OCI-LY1 (cell line): Measurements from ENCODE around the gene ABCA7.

ENCODE experiments used
- H2AFZ ChIP-seq: fragments of 200-600 bp; sonication (generic), shearing (Covaris generic); 2 replicates; pipeline ENCODE4 v1.6.0; 2014; ENCODE audit warnings: antibody characterized with exemption, mild to moderate bottlenecking, low read length
- H3F3A ChIP-seq: fragments of 200-600 bp; sonication (generic), shearing (Covaris generic); 2 replicates; pipeline ENCODE4 v1.6.0; 2014; ENCODE audit warnings: mild to moderate bottlenecking, antibody characterized with exemption, low read length, moderate library complexity; ENCODE audit not compliant: insufficient read depth
- H3K27ac ChIP-seq: fragments of 200-600 bp; sonication (generic); 2 replicates; pipeline ENCODE4 v1.5.1; 2014; ENCODE audit warnings: low read length, mixed run types, mild to moderate bottlenecking, low read depth; ENCODE audit not compliant: poor library complexity, severe bottlenecking
- H3K27me3 ChIP-seq: fragments of 200-600 bp; sonication (generic); 2 replicates; pipeline ENCODE4 v1.6.0; 2014; ENCODE audit warnings: antibody characterized with exemption, mild to moderate bottlenecking, low read length, moderate library complexity; ENCODE audit not compliant: insufficient read depth
- H3K36me3 ChIP-seq: fragments of 200-600 bp; sonication (generic); 2 replicates; pipeline ENCODE4 v1.6.1; 2014; ENCODE audit warnings: mild to moderate bottlenecking, antibody characterized with exemption, low read length, moderate library complexity, mixed read lengths; ENCODE audit not compliant: insufficient read depth
- H3K4me1 ChIP-seq: fragments of 200-600 bp; sonication (generic); 2 replicates; pipeline ENCODE4 v1.5.1; 2014; ENCODE audit warnings: mild to moderate bottlenecking, low read length, moderate library complexity; ENCODE audit not compliant: insufficient read depth, severe bottlenecking
- H3K4me2 ChIP-seq: fragments of 200-600 bp; sonication (generic), shearing (Covaris generic); 2 replicates; pipeline ENCODE4 v1.6.1; 2014; ENCODE audit warnings: low read length
- H3K4me3 ChIP-seq: fragments of 200-600 bp; sonication (generic); 2 replicates; pipeline ENCODE4 v1.5.1; 2014; ENCODE audit warnings: low read length, low read depth, mild to moderate bottlenecking, mixed read lengths; ENCODE audit not compliant: poor library complexity, severe bottlenecking
- H3K79me2 ChIP-seq: fragments of 200-600 bp; shearing (Covaris generic); 2 replicates; pipeline ENCODE4 v1.6.1; 2016; ENCODE audit warnings: mixed run types, low read length, mixed read lengths; ENCODE audit not compliant: insufficient read depth
- H3K9ac ChIP-seq: fragments of 200-600 bp; sonication (generic), shearing (Covaris generic); 2 replicates; pipeline ENCODE4 v1.6.1; 2014; ENCODE audit warnings: mild to moderate bottlenecking, low read length, mixed read lengths
- H3K9me2 ChIP-seq: fragments of 200-600 bp; sonication (generic), shearing (Covaris generic); 2 replicates; pipeline ENCODE4 v1.6.1; 2014; ENCODE audit warnings: low read depth, mild to moderate bottlenecking, low read length, mixed read lengths
- H3K9me3 ChIP-seq: fragments of 200-600 bp; shearing (Covaris generic); 2 replicates; pipeline ENCODE4 v1.6.1; 2014; ENCODE audit warnings: low read length, mixed read lengths
- H4K20me1 ChIP-seq: fragments of 200-600 bp; sonication (generic), shearing (Covaris generic); 2 replicates; pipeline ENCODE4 v1.6.0; 2016; ENCODE audit warnings: mild to moderate bottlenecking, low read length; ENCODE audit not compliant: insufficient read depth
- EZH2 ChIP-seq: fragments of 200-600 bp; sonication (generic), shearing (Covaris generic); IDR thresholded peaks from 2 replicates; pipeline ENCODE4 v1.8.0; 2017; ENCODE audit warnings: borderline replicate concordance, mixed run types, mild to moderate bottlenecking, antibody characterized with exemption, low read length, moderate library complexity, mixed read lengths
- TF ChIP-seq, protein P1 (sequence below): fragments of 200-600 bp; sonication (generic), shearing (Covaris generic); IDR thresholded peaks from 2 replicates; pipeline ENCODE4 v1.5.1; 2017; ENCODE audit warnings: mild to moderate bottlenecking, antibody characterized with exemption, low read length, moderate library complexity, mixed read lengths

ABCA7 gene

DNA sequence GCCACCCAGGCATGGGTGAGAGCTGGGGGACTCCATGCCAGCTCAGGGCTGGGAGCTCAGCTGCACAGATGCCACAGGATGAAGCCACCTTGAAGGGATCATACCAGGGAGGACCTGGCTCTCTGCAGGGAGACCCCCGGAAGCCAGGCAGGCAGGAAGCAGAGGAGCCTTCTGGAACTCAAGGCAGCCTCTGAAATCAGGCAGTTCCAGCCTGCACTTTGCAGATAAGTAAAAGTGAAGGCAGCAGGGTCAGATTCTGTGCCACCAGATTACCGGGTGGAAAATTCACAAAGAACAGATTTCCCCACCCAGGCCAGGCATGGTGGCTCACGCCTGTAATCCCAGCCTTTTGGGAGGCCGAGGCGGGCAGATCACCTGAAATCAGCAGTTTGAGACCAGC lies 21.5 kb upstream of the ABCA7 start:
- H4K20me1 ChIP-seq: no peaks in the 10 kb centered on the region
- H3K4me1 ChIP-seq: peaks cover 61% of the 10 kb centered on the region
- peak overlapping the region; percentile 75 for H3K27ac ChIP-seq
- TF ChIP-seq EZH2: no peak
- TF ChIP-seq, protein P1, sequence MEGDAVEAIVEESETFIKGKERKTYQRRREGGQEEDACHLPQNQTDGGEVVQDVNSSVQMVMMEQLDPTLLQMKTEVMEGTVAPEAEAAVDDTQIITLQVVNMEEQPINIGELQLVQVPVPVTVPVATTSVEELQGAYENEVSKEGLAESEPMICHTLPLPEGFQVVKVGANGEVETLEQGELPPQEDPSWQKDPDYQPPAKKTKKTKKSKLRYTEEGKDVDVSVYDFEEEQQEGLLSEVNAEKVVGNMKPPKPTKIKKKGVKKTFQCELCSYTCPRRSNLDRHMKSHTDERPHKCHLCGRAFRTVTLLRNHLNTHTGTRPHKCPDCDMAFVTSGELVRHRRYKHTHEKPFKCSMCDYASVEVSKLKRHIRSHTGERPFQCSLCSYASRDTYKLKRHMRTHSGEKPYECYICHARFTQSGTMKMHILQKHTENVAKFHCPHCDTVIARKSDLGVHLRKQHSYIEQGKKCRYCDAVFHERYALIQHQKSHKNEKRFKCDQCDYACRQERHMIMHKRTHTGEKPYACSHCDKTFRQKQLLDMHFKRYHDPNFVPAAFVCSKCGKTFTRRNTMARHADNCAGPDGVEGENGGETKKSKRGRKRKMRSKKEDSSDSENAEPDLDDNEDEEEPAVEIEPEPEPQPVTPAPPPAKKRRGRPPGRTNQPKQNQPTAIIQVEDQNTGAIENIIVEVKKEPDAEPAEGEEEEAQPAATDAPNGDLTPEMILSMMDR: no peak
- no peaks in the 10 kb centered on the region for H3K9me2 ChIP-seq
- peak overlapping the region; percentile 99; the same call in 1 of the 2 replicates for H3K9ac ChIP-seq
- no peaks in the 10 kb centered on the region for H3K9me3 ChIP-seq
- peaks cover 5% of the 10 kb centered on the region for H3F3A ChIP-seq
- H3K4me3 ChIP-seq: peak overlapping the region; percentile 99
- peak overlapping the region; percentile 99 for H3K4me2 ChIP-seq
- H2AFZ ChIP-seq: no peak overlapping the region
- no peaks in the 10 kb centered on the region for H3K27me3 ChIP-seq
- H3K79me2 ChIP-seq: peaks cover 54% of the 10 kb centered on the region
- H3K36me3 ChIP-seq: peaks cover 25% of the 10 kb centered on the region

DNA sequence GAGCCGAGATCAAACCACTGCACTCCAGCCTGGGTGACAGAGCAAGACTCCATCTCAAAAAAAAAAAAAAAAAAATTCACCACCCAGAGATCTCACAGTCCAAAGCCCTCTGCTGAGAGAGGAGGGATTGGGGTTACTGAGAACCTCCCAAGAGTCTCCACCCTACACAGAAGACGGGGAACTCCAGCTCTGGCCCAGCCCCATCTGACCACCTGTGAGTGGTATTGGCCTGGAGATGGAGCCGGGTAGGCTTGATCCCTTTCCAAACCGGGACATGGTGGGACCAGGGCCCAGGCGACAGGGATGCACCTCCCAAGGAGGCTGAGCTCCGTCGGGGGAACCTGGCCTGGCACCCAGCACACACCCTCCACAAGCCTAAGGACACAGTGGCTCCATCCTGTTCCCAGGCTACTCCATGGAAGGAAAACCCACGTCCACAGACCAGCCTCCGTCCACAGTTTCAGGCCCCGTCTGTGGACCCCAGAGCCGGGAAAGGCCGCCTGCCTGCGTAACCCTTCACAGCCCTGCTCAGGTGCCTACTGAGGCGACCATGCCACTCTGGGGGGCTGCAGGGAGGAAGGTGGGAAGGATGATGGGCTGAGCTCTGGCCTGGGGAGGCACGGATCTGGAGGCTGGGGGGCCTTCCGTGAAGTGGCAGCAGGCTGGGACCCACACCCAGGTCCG lies 20.8 kb upstream of the ABCA7 start:
- TF ChIP-seq EZH2: no peak
- TF ChIP-seq, protein P1: no peak
- Histone ChIP-seq H3K4me2 (peak overlapping the region; percentile 99), H3K27ac (peak overlapping the region; percentile 75), H3K9me2 (no peaks in the 10 kb centered on the region), H3K9me3 (no peaks in the 10 kb centered on the region), H3K36me3 (peaks cover 18% of the 10 kb centered on the region; the same call in 1 of the 2 replicates), H4K20me1 (no peaks in the 10 kb centered on the region), H3K9ac (peak overlapping the region; percentile 99), H3K4me1 (peaks cover 61% of the 10 kb centered on the region), H3K79me2 (peaks cover 54% of the 10 kb centered on the region), H3K4me3 (peak overlapping the region; percentile 99), H3F3A (peaks cover 5% of the 10 kb centered on the region), H2AFZ (no peak overlapping the region), H3K27me3 (no peaks in the 10 kb centered on the region)

DNA sequence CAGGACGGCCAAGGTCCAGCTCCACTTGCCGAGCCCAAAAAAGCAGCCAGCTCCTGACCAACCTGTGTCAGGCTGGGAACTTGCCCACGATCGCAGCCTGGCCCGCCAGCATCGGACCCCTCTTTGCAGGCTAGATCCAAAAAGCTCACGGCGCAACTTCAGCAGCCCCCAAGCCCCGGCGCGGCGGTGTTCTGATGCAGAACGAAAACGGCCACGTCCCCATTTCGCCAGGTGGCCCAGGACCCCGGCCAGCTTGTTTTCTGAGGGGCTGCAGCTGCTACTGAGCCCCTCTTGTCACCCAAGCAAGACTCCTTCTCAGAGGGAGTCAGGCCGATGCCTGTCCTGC lies 20.3 kb upstream of the ABCA7 start:
- Histone ChIP-seq H2AFZ (no peak overlapping the region), H3K4me2 (peak overlapping the region; percentile 99), H3K9me3 (no peaks in the 10 kb centered on the region), H3K27ac (peak overlapping the region; percentile 75), H4K20me1 (no peaks in the 10 kb centered on the region), H3K4me1 (peaks cover 61% of the 10 kb centered on the region), H3F3A (peaks cover 5% of the 10 kb centered on the region), H3K36me3 (peaks cover 13% of the 10 kb centered on the region; the same call in 1 of the 2 replicates), H3K4me3 (peak overlapping the region; percentile 99), H3K79me2 (peaks cover 54% of the 10 kb centered on the region), H3K27me3 (no peaks in the 10 kb centered on the region), H3K9ac (peak overlapping the region; percentile 99), H3K9me2 (no peaks in the 10 kb centered on the region)
- TF ChIP-seq EZH2: no peak
- TF ChIP-seq, protein P1: no peak
